ENCODE data around the gene ENPP5. TPM values are rescaled to one million over a fixed set of nuclear protein-coding genes. Genes with fewer than 3 reads are reported as not detected.
A peak's percentile ranks its signal among the peaks of the same experiment; 100 is the strongest.

Gene ENPP5
- total and polyA plus RNA-seq, 10 of the 15 experiments (the other 5 are each of a cell fraction or from before 2014, with no cell fraction given): 0.05 to 0.07 TPM; not detected in 8

GRCh38 chr6:46129629-46130511, 40.9 kb downstream of the ENPP5 start, which contains the start of gene ENPP4 (continued):
- TF ChIP-seq, protein P1, sequence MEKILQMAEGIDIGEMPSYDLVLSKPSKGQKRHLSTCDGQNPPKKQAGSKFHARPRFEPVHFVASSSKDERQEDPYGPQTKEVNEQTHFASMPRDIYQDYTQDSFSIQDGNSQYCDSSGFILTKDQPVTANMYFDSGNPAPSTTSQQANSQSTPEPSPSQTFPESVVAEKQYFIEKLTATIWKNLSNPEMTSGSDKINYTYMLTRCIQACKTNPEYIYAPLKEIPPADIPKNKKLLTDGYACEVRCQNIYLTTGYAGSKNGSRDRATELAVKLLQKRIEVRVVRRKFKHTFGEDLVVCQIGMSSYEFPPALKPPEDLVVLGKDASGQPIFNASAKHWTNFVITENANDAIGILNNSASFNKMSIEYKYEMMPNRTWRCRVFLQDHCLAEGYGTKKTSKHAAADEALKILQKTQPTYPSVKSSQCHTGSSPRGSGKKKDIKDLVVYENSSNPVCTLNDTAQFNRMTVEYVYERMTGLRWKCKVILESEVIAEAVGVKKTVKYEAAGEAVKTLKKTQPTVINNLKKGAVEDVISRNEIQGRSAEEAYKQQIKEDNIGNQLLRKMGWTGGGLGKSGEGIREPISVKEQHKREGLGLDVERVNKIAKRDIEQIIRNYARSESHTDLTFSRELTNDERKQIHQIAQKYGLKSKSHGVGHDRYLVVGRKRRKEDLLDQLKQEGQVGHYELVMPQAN (conservative IDR thresholded peaks at IDR 0.05): peak; percentile 69
- TF ChIP-seq, protein P2, sequence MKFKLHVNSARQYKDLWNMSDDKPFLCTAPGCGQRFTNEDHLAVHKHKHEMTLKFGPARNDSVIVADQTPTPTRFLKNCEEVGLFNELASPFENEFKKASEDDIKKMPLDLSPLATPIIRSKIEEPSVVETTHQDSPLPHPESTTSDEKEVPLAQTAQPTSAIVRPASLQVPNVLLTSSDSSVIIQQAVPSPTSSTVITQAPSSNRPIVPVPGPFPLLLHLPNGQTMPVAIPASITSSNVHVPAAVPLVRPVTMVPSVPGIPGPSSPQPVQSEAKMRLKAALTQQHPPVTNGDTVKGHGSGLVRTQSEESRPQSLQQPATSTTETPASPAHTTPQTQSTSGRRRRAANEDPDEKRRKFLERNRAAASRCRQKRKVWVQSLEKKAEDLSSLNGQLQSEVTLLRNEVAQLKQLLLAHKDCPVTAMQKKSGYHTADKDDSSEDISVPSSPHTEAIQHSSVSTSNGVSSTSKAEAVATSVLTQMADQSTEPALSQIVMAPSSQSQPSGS (IDR thresholded peaks at IDR 0.05; ENCODE audit: low read length): no peak
- TF ChIP-seq ZNF592 (IDR thresholded peaks at IDR 0.05) (no peak), CHD2 (IDR thresholded peaks at IDR 0.05; ENCODE audit: borderline replicate concordance, low read depth, low read length) (peak; percentile 62; the same call in 1 of the 2 replicates), ZNF24 (IDR thresholded peaks at IDR 0.05) (no peak), PAX8 (IDR thresholded peaks at IDR 0.05) (no peak), USF1 (IDR thresholded peaks at IDR 0.05; ENCODE audit: borderline replicate concordance, extremely low read length, insufficient read depth, low read depth, low read length) (no peak), SIN3A (IDR thresholded peaks at IDR 0.05; ENCODE audit: low read depth, low read length) (no peak), FOXK2 (IDR thresholded peaks at IDR 0.05) (no peak), MXI1 (IDR thresholded peaks at IDR 0.05; ENCODE audit: low read depth, low read length) (peak; percentile 54; the same call in 1 of the 2 replicates), BCL11A (IDR thresholded peaks at IDR 0.05; ENCODE audit: low read depth, low read length) (no peak), POLR2A (IDR thresholded peaks at IDR 0.05; ENCODE audit: low read depth, low read length) (peak; percentile 80), IRF4 (IDR thresholded peaks at IDR 0.05; ENCODE audit: low read depth, low read length) (no peak), SMARCA5 (IDR thresholded peaks at IDR 0.05) (no peak), NR2C2 (IDR thresholded peaks at IDR 0.05; ENCODE audit: borderline replicate concordance, control insufficient read depth, insufficient read length, low read depth) (no peak)
- TF ChIP-seq, protein P3, sequence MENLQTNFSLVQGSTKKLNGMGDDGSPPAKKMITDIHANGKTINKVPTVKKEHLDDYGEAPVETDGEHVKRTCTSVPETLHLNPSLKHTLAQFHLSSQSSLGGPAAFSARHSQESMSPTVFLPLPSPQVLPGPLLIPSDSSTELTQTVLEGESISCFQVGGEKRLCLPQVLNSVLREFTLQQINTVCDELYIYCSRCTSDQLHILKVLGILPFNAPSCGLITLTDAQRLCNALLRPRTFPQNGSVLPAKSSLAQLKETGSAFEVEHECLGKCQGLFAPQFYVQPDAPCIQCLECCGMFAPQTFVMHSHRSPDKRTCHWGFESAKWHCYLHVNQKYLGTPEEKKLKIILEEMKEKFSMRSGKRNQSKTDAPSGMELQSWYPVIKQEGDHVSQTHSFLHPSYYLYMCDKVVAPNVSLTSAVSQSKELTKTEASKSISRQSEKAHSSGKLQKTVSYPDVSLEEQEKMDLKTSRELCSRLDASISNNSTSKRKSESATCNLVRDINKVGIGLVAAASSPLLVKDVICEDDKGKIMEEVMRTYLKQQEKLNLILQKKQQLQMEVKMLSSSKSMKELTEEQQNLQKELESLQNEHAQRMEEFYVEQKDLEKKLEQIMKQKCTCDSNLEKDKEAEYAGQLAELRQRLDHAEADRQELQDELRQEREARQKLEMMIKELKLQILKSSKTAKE (IDR thresholded peaks at IDR 0.05; ENCODE audit: low read depth, poor library complexity, severe bottlenecking): no peak
- TF ChIP-seq, protein P4, sequence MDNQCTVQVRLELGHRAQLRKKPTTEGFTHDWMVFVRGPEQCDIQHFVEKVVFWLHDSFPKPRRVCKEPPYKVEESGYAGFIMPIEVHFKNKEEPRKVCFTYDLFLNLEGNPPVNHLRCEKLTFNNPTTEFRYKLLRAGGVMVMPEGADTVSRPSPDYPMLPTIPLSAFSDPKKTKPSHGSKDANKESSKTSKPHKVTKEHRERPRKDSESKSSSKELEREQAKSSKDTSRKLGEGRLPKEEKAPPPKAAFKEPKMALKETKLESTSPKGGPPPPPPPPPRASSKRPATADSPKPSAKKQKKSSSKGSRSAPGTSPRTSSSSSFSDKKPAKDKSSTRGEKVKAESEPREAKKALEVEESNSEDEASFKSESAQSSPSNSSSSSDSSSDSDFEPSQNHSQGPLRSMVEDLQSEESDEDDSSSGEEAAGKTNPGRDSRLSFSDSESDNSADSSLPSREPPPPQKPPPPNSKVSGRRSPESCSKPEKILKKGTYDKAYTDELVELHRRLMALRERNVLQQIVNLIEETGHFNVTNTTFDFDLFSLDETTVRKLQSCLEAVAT (IDR thresholded peaks at IDR 0.05): no peak
